SK-N-SH (cell line): ENCODE measurements around the gene PDE6A. TPM values are rescaled to one million over a fixed set of nuclear protein-coding genes. Genes with fewer than 3 reads are reported as not detected.

Experiments
- CTCF ChIA-PET: fragments of 300-600, 350-600 bp; formaldehyde crosslinking; extraction: SDS; loops from one replicate; lab custom pipeline; 2021; lab: Yijun Ruan, JAX
- POLR2A ChIA-PET: fragments of 350-600 bp; sonication (Branson Sonifier 250); formaldehyde crosslinking; extraction: SDS; loops from one replicate; lab custom pipeline; 2020; ENCODE audit warnings: antibody characterized with exemption, inconsistent platforms; lab: Yijun Ruan, JAX
- DNase-seq: peaks from one replicate; pipeline ENCODE4 v3.0.0; 2012
- H2AFZ ChIP-seq: fragments of 200-600 bp; sonication (generic); 2 replicates; pipeline ENCODE4 v1.8.1; 2016; ENCODE audit warnings: antibody characterized with exemption, mild to moderate bottlenecking, low read depth
- H3F3A ChIP-seq: fragments of 200-600 bp; sonication (generic); replicated peaks from 2 replicates; pipeline ENCODE3; 2016; ENCODE audit warnings: antibody characterized with exemption, mild to moderate bottlenecking; ENCODE audit not compliant: insufficient read depth
- H3K27ac ChIP-seq, 2 experiments: fragments of 200-500 bp in 1 of 2; fragments of 200-600 bp in 1 of 2; sonication (Bioruptor generic) in 1 of 2; sonication (generic), shearing (Covaris generic) in 1 of 2; 2 replicates each; pipeline versions ENCODE4 v1.5.1 to v1.6.1; 2014 to 2016; ENCODE audit warnings: low read depth in 2 of 2, inconsistent platforms in 1 of 2, low read length in 1 of 2, mild to moderate bottlenecking in 1 of 2, mixed read lengths in 1 of 2
- H3K27me3 ChIP-seq: fragments of 200-600 bp; sonication (generic), shearing (Covaris generic); 2 replicates; pipeline ENCODE4 v1.6.1; 2016; ENCODE audit warnings: mixed run types; ENCODE audit not compliant: insufficient read depth
- H3K36me3 ChIP-seq, 2 experiments: fragments of 200-500 bp in 1 of 2; fragments of 200-600 bp in 1 of 2; sonication (Bioruptor generic) in 1 of 2; sonication (generic) in 1 of 2; replicated peaks in 1 of 2; 2 replicates each; pipeline versions ENCODE3 to v1.5.1; 2014 to 2016; ENCODE audit warnings: low read length in 1 of 2, mild to moderate bottlenecking in 1 of 2; ENCODE audit not compliant: insufficient read depth in 2 of 2, control insufficient read depth in 1 of 2
- H3K4me1 ChIP-seq, 2 experiments: fragments of 200-500 bp in 1 of 2; fragments of 200-600 bp in 1 of 2; sonication (Bioruptor generic) in 1 of 2; sonication (generic), shearing (Covaris generic) in 1 of 2; 2 replicates each; pipeline versions ENCODE4 v1.5.1 to v1.6.1; 2014 to 2016; ENCODE audit warnings: low read depth in 1 of 2, low read length in 1 of 2, mixed run types in 1 of 2; ENCODE audit not compliant: insufficient read depth in 2 of 2, control insufficient read depth in 1 of 2
- H3K4me2 ChIP-seq: fragments of 200-600 bp; sonication (generic), shearing (Covaris generic); 2 replicates; pipeline ENCODE4 v1.6.1; 2017; ENCODE audit warnings: mixed run types
- H3K4me3 ChIP-seq, 2 experiments: fragments of 200-500 bp in 1 of 2; fragments of 200-600 bp in 1 of 2; sonication (Bioruptor generic) in 1 of 2; sonication (generic), shearing (Covaris generic) in 1 of 2; 2 replicates each; pipeline versions ENCODE4 v1.5.1 to v1.8.1; 2014 to 2016; ENCODE audit warnings: low read depth in 2 of 2, inconsistent platforms in 1 of 2, low read length in 1 of 2, mild to moderate bottlenecking in 1 of 2, mixed read lengths in 1 of 2, moderate library complexity in 1 of 2
- H3K79me2 ChIP-seq: fragments of 200-600 bp; sonication (generic); 2 replicates; pipeline ENCODE4 v1.8.1; 2017; ENCODE audit warnings: mild to moderate bottlenecking; ENCODE audit not compliant: insufficient read depth
- H3K9ac ChIP-seq: fragments of 200-600 bp; sonication (generic); 2 replicates; pipeline ENCODE4 v1.6.1; 2017; ENCODE audit warnings: mixed run types
- H3K9me2 ChIP-seq: fragments of 200-600 bp; sonication (generic); 2 replicates; pipeline ENCODE4 v1.6.1; 2017; ENCODE audit warnings: mixed run types
- H3K9me3 ChIP-seq: fragments of 200-600 bp; sonication (generic); 2 replicates; pipeline ENCODE4 v1.6.1; 2017; ENCODE audit warnings: mixed run types, mild to moderate bottlenecking, moderate library complexity
- H4K20me1 ChIP-seq: fragments of 200-600 bp; sonication (generic); 2 replicates; pipeline ENCODE4 v1.6.1; 2017; ENCODE audit warnings: mild to moderate bottlenecking, mixed run types; ENCODE audit not compliant: insufficient read depth
- EP300 ChIP-seq, 2 experiments: IDR thresholded peaks; 2 replicates each; pipeline versions ENCODE4 v1.4.0 to v1.6.1; 2012; ENCODE audit warnings: borderline replicate concordance in 1 of 2, low read depth in 1 of 2, low read length in 1 of 2
- EZH2phosphoT487 ChIP-seq: fragments of 200-600 bp; sonication (generic); IDR thresholded peaks from 2 replicates; pipeline ENCODE4 v1.6.1; 2017; ENCODE audit warnings: low read depth, mixed run types, mild to moderate bottlenecking, antibody characterized with exemption, moderate library complexity, borderline replicate concordance
- FOSL2 ChIP-seq: IDR thresholded peaks from 2 replicates; pipeline ENCODE4 v1.4.0; 2012; ENCODE audit warnings: low read depth, mild to moderate bottlenecking, moderate library complexity, borderline replicate concordance
- FOXJ3 ChIP-seq: sonication (generic); formaldehyde crosslinking; IDR thresholded peaks from 2 replicates; pipeline ENCODE4 v1.5.1; 2020; ENCODE audit warnings: mild to moderate bottlenecking, missing genetic modification reagents
- MEF2A ChIP-seq: IDR thresholded peaks from 2 replicates; pipeline ENCODE4 v1.4.0; 2012; ENCODE audit warnings: low read depth, borderline replicate concordance
- NFIC ChIP-seq: IDR thresholded peaks from 2 replicates; pipeline ENCODE4 v1.4.0; 2012; ENCODE audit warnings: borderline replicate concordance
- POLR2AphosphoS5 ChIP-seq: IDR thresholded peaks from 2 replicates; pipeline ENCODE4 v1.6.1; 2012; ENCODE audit warnings: low read depth, low read length
- RCOR1 ChIP-seq: fragments of 150-350 bp; IDR thresholded peaks from 2 replicates; pipeline ENCODE4 v1.6.1; 2017; ENCODE audit warnings: antibody characterized with exemption, low read length
- RXRA ChIP-seq: IDR thresholded peaks from 2 replicates; pipeline ENCODE4 v1.4.0; 2012; ENCODE audit warnings: low read depth, mild to moderate bottlenecking, borderline replicate concordance
- SIN3A ChIP-seq: IDR thresholded peaks from 2 replicates; pipeline ENCODE4 v1.6.1; 2012; ENCODE audit warnings: low read depth, mild to moderate bottlenecking, low read length, moderate library complexity, borderline replicate concordance
- SMC3 ChIP-seq: IDR thresholded peaks from 2 replicates; pipeline ENCODE4 v1.6.1; 2012; ENCODE audit warnings: low read depth, low read length, improper control_type of control experiment
- WGBS: methylation state at CpG from one replicate; pipeline ENCODE4 v1.1.6; 2017; ENCODE audit warnings: low lambda C conversion rate; 5-methylcytosine and 5-hydroxymethylcytosine counted together
- polyA plus RNA-seq, 3 experiments: library from polyadenylated mRNA; depleted of rRNA; stranded (reverse); fragments of >200 nt; gene quantifications; 2 replicates each; pipeline ENCODE4 v1.2.3, GENCODE V29; 2012
- TF ChIP-seq, protein P1 (sequence below): IDR thresholded peaks from 2 replicates; pipeline ENCODE4 v1.4.0; 2012; ENCODE audit warnings: low read depth, borderline replicate concordance
- TF ChIP-seq, protein P2 (sequence below): fragments of 150-350 bp; IDR thresholded peaks from 2 replicates; pipeline ENCODE4 v1.6.1; 2016; ENCODE audit warnings: mild to moderate bottlenecking, low read depth, low read length
- TF ChIP-seq, protein P3 (sequence below): IDR thresholded peaks from 2 replicates; pipeline ENCODE4 v1.6.1; 2012; ENCODE audit warnings: mild to moderate bottlenecking, low read depth, low read length, moderate library complexity

Gene PDE6A
- polyA plus RNA-seq, 1 of the 3 experiments (the other 2 are of a cell fraction) = 0.05 TPM

DNA sequence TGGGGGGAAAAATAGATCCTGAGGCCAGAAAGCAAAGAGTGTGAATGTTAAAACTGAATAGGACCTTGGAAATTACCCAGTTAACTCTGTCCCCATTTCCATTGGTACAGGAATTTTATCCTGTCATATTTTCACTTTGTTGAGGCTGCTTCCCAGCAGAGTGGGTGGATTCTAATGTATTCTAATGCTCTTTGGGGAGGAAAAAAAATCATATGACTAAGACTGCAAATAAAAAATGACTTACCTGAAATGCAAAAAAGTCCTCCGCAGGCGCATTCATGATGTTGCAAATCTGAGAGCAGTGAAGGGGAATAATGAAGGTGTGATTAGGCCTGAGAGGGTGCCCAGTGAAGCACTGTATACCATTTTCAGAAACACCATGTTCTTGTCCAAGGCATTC lies 41.2 kb downstream of the PDE6A start:
- Histone ChIP-seq H3F3A (no peaks in the 10 kb centered on the region), H3K9me2 (no peaks in the 10 kb centered on the region), H3K27ac (no peak overlapping the region), H3K27me3 (no peaks in the 10 kb centered on the region; the same call in 1 of the 2 replicates), H3K9ac (no peak overlapping the region), H3K36me3 (no peaks in the 10 kb centered on the region), H3K4me3 (no peak overlapping the region), H3K4me2 (no peak overlapping the region), H3K4me1 (peaks cover 0 to 4% of the 10 kb centered on the region in 2 experiments; a peak in 1 of 4 replicates), H3K79me2 (no peaks in the 10 kb centered on the region), H3K9me3 (no peaks in the 10 kb centered on the region), H2AFZ (no peak overlapping the region), H4K20me1 (no peaks in the 10 kb centered on the region)
- TF ChIP-seq FOXJ3 (CRISPR knock-in tag) = no peak
- TF ChIP-seq, protein P1, sequence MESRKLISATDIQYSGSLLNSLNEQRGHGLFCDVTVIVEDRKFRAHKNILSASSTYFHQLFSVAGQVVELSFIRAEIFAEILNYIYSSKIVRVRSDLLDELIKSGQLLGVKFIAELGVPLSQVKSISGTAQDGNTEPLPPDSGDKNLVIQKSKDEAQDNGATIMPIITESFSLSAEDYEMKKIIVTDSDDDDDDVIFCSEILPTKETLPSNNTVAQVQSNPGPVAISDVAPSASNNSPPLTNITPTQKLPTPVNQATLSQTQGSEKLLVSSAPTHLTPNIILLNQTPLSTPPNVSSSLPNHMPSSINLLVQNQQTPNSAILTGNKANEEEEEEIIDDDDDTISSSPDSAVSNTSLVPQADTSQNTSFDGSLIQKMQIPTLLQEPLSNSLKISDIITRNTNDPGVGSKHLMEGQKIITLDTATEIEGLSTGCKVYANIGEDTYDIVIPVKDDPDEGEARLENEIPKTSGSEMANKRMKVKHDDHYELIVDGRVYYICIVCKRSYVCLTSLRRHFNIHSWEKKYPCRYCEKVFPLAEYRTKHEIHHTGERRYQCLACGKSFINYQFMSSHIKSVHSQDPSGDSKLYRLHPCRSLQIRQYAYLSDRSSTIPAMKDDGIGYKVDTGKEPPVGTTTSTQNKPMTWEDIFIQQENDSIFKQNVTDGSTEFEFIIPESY = no peak
- TF ChIP-seq FOSL2 = no peak
- no peak for TF ChIP-seq SMC3
- WGBS = 96% methylated on average over 2 of the region's 2 CpGs
- ChIA-PET POLR2A (no interaction called here), CTCF (interaction anchor here (0.8 to 2.1 kb wide), 2 partner anchors 51 to 69 kb away, joined by 3 to 7 read pairs; no protein-coding TSS in a partner anchor)
- DNase-seq = no peak

DNA sequence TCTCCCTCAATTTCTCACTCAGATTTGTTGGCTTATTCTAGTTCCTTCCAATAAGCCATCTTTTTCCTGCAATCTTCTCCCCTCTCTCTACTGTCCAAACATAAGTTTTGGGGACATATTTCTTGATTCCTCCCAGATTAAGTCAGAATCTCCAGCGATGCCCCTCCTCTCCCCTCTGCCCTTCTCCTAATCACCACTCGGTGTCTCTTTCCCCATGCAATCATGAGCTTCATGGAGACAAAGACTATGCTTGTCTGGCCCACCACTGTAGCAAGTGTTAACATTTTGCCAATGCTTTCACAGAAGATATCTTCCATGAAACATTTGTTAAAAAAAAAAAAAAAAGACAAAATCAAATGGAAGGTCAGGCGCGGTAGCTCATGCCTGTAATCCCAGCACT lies 42.4 kb downstream of the PDE6A start:
- DNase-seq = peak; percentile 24
- H3F3A ChIP-seq = no peaks in the 10 kb centered on the region
- no peak overlapping the region; the same call in 1 of the 2 replicates for H2AFZ ChIP-seq
- ChIA-PET CTCF (interaction anchor here (1.0 to 1.9 kb wide), 3 partner anchors 49 to 89 kb away, joined by 4 to 5 read pairs (median 4); no protein-coding TSS in a partner anchor), POLR2A (no interaction called here)
- H3K79me2 ChIP-seq = no peaks in the 10 kb centered on the region
- H4K20me1 ChIP-seq = no peaks in the 10 kb centered on the region
- no peak overlapping the region for H3K9ac ChIP-seq
- no peak overlapping the region for H3K4me3 ChIP-seq
- 62% methylated on average over 4 of the region's 4 CpGs for WGBS
- H3K36me3 ChIP-seq = no peaks in the 10 kb centered on the region
- no peak overlapping the region for H3K4me2 ChIP-seq
- no peaks in the 10 kb centered on the region for H3K9me3 ChIP-seq
- no peaks in the 10 kb centered on the region for H3K9me2 ChIP-seq
- H3K27me3 ChIP-seq = no peaks in the 10 kb centered on the region; the same call in 1 of the 2 replicates
- H3K27ac ChIP-seq = no peak overlapping the region
- peaks cover 0 to 4% of the 10 kb centered on the region in 2 experiments; a peak in 1 of 4 replicates for H3K4me1 ChIP-seq
- TF ChIP-seq RCOR1 (no peak), FOSL2 (no peak), FOXJ3 (CRISPR knock-in tag) (no peak), POLR2AphosphoS5 (no peak), EZH2phosphoT487 (no peak), RXRA (no peak), MEF2A (no peak), EP300 (IDR thresholded peaks at IDR 0.05; ENCODE audit: borderline replicate concordance in 1 of 2, low read depth in 1 of 2, low read length in 1 of 2) (no peak), SIN3A (no peak), NFIC (no peak)
- TF ChIP-seq, protein P2, sequence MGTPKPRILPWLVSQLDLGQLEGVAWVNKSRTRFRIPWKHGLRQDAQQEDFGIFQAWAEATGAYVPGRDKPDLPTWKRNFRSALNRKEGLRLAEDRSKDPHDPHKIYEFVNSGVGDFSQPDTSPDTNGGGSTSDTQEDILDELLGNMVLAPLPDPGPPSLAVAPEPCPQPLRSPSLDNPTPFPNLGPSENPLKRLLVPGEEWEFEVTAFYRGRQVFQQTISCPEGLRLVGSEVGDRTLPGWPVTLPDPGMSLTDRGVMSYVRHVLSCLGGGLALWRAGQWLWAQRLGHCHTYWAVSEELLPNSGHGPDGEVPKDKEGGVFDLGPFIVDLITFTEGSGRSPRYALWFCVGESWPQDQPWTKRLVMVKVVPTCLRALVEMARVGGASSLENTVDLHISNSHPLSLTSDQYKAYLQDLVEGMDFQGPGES = no peak
- TF ChIP-seq, protein P1 = no peak
- TF ChIP-seq, protein P3, sequence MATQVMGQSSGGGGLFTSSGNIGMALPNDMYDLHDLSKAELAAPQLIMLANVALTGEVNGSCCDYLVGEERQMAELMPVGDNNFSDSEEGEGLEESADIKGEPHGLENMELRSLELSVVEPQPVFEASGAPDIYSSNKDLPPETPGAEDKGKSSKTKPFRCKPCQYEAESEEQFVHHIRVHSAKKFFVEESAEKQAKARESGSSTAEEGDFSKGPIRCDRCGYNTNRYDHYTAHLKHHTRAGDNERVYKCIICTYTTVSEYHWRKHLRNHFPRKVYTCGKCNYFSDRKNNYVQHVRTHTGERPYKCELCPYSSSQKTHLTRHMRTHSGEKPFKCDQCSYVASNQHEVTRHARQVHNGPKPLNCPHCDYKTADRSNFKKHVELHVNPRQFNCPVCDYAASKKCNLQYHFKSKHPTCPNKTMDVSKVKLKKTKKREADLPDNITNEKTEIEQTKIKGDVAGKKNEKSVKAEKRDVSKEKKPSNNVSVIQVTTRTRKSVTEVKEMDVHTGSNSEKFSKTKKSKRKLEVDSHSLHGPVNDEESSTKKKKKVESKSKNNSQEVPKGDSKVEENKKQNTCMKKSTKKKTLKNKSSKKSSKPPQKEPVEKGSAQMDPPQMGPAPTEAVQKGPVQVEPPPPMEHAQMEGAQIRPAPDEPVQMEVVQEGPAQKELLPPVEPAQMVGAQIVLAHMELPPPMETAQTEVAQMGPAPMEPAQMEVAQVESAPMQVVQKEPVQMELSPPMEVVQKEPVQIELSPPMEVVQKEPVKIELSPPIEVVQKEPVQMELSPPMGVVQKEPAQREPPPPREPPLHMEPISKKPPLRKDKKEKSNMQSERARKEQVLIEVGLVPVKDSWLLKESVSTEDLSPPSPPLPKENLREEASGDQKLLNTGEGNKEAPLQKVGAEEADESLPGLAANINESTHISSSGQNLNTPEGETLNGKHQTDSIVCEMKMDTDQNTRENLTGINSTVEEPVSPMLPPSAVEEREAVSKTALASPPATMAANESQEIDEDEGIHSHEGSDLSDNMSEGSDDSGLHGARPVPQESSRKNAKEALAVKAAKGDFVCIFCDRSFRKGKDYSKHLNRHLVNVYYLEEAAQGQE = no peak
